Activated CD4-positive, CD25-positive, alpha-beta regulatory T cell treated with anti-CD3 and anti-CD28 coated beads, Interleukin-2, amount 50 U/mL, for 72 hours (primary cell): ENCODE measurements around the gene PKP2.

ENCODE experiments used
- DNase-seq: peaks from one replicate; pipeline ENCODE4 v3.0.0; 2021

The PKP2 gene

DNA sequence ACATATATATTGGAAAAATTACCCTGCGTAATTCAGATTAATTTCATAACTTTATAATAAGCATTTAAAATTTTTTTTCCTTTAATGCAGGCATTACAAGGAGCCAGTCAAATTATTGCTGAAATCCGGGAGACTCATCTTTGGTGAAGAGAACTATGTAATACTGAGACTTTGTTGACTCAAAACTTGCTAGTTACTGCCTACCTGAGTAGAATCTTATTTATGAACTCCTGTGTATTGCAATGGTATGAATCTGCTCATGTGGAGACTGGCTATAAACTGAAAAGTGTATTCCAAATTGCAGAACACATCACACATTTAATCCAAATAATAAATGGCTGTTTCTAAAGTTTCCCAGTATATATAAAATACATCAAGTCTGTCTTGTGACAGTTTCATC lies 153.3 kb downstream of the PKP2 start:
- DNase-seq: no peak

DNA sequence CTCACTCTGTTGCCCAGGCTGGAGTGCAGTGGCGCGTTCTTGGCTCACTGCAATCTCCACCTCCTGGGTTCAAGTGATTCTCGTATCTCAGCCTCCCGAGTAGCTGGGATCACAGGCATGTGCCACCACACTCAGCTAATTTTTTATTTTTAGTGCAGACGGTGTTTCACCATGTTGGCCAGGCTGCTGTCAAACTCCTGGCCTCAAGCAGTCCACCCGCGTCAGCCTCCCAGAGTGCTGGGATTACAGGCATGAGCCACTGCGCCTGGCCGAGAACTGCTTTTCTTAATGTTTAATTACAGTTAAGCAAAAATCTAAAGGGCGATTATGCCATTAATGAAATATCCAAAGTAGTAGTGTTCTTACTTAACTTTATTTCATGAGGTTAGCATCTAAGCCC lies 154.4 kb downstream of the PKP2 start:
- no peak for DNase-seq
